Measurements from ENCODE around the gene SCAMP1.

GRCh38 chr5:78407458-78407857 is 47.0 kb downstream of the SCAMP1 start:
- TF ChIP-seq, protein P1, sequence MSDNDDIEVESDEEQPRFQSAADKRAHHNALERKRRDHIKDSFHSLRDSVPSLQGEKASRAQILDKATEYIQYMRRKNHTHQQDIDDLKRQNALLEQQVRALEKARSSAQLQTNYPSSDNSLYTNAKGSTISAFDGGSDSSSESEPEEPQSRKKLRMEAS (IDR thresholded peaks at IDR 0.05), result no peak
- no peak for TF ChIP-seq EP300 (IDR thresholded peaks at IDR 0.05; ENCODE audit: borderline replicate concordance in 1 of 2, low read depth in 2 of 2, low read length in 2 of 2)
- no peak for TF ChIP-seq CTCF (IDR thresholded peaks at IDR 0.05; ENCODE audit: control extremely low read depth in 1 of 3, insufficient read depth in 1 of 3, low read depth in 1 of 3, low read length in 3 of 3)
- TF ChIP-seq GABPA (IDR thresholded peaks at IDR 0.05; ENCODE audit: borderline replicate concordance, insufficient read depth, low read length), result no peak
- no peak for TF ChIP-seq POLR2A (IDR thresholded peaks at IDR 0.05; ENCODE audit: control extremely low read depth in 1 of 2, low read depth in 2 of 2, low read length in 2 of 2)
- no peak for TF ChIP-seq SIX5 (IDR thresholded peaks at IDR 0.05; ENCODE audit: low read depth, low read length)
- no peak for TF ChIP-seq SUZ12 (IDR thresholded peaks at IDR 0.05; ENCODE audit: low read length)
- no peak for TF ChIP-seq POLR2AphosphoS5 (IDR thresholded peaks at IDR 0.05; ENCODE audit: low read depth, low read length)
- TF ChIP-seq TAF1 (IDR thresholded peaks at IDR 0.05; ENCODE audit: low read depth, low read length), result no peak
- no peak for TF ChIP-seq RFX5 (IDR thresholded peaks at IDR 0.05; ENCODE audit: borderline replicate concordance, low read depth, low read length)
- TF ChIP-seq, protein P2, sequence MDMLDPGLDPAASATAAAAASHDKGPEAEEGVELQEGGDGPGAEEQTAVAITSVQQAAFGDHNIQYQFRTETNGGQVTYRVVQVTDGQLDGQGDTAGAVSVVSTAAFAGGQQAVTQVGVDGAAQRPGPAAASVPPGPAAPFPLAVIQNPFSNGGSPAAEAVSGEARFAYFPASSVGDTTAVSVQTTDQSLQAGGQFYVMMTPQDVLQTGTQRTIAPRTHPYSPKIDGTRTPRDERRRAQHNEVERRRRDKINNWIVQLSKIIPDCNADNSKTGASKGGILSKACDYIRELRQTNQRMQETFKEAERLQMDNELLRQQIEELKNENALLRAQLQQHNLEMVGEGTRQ (IDR thresholded peaks at IDR 0.05; ENCODE audit: low read length), result no peak
- no peak for TF ChIP-seq POU5F1 (IDR thresholded peaks at IDR 0.05; ENCODE audit: low read depth, low read length)
- TF ChIP-seq, protein P3, sequence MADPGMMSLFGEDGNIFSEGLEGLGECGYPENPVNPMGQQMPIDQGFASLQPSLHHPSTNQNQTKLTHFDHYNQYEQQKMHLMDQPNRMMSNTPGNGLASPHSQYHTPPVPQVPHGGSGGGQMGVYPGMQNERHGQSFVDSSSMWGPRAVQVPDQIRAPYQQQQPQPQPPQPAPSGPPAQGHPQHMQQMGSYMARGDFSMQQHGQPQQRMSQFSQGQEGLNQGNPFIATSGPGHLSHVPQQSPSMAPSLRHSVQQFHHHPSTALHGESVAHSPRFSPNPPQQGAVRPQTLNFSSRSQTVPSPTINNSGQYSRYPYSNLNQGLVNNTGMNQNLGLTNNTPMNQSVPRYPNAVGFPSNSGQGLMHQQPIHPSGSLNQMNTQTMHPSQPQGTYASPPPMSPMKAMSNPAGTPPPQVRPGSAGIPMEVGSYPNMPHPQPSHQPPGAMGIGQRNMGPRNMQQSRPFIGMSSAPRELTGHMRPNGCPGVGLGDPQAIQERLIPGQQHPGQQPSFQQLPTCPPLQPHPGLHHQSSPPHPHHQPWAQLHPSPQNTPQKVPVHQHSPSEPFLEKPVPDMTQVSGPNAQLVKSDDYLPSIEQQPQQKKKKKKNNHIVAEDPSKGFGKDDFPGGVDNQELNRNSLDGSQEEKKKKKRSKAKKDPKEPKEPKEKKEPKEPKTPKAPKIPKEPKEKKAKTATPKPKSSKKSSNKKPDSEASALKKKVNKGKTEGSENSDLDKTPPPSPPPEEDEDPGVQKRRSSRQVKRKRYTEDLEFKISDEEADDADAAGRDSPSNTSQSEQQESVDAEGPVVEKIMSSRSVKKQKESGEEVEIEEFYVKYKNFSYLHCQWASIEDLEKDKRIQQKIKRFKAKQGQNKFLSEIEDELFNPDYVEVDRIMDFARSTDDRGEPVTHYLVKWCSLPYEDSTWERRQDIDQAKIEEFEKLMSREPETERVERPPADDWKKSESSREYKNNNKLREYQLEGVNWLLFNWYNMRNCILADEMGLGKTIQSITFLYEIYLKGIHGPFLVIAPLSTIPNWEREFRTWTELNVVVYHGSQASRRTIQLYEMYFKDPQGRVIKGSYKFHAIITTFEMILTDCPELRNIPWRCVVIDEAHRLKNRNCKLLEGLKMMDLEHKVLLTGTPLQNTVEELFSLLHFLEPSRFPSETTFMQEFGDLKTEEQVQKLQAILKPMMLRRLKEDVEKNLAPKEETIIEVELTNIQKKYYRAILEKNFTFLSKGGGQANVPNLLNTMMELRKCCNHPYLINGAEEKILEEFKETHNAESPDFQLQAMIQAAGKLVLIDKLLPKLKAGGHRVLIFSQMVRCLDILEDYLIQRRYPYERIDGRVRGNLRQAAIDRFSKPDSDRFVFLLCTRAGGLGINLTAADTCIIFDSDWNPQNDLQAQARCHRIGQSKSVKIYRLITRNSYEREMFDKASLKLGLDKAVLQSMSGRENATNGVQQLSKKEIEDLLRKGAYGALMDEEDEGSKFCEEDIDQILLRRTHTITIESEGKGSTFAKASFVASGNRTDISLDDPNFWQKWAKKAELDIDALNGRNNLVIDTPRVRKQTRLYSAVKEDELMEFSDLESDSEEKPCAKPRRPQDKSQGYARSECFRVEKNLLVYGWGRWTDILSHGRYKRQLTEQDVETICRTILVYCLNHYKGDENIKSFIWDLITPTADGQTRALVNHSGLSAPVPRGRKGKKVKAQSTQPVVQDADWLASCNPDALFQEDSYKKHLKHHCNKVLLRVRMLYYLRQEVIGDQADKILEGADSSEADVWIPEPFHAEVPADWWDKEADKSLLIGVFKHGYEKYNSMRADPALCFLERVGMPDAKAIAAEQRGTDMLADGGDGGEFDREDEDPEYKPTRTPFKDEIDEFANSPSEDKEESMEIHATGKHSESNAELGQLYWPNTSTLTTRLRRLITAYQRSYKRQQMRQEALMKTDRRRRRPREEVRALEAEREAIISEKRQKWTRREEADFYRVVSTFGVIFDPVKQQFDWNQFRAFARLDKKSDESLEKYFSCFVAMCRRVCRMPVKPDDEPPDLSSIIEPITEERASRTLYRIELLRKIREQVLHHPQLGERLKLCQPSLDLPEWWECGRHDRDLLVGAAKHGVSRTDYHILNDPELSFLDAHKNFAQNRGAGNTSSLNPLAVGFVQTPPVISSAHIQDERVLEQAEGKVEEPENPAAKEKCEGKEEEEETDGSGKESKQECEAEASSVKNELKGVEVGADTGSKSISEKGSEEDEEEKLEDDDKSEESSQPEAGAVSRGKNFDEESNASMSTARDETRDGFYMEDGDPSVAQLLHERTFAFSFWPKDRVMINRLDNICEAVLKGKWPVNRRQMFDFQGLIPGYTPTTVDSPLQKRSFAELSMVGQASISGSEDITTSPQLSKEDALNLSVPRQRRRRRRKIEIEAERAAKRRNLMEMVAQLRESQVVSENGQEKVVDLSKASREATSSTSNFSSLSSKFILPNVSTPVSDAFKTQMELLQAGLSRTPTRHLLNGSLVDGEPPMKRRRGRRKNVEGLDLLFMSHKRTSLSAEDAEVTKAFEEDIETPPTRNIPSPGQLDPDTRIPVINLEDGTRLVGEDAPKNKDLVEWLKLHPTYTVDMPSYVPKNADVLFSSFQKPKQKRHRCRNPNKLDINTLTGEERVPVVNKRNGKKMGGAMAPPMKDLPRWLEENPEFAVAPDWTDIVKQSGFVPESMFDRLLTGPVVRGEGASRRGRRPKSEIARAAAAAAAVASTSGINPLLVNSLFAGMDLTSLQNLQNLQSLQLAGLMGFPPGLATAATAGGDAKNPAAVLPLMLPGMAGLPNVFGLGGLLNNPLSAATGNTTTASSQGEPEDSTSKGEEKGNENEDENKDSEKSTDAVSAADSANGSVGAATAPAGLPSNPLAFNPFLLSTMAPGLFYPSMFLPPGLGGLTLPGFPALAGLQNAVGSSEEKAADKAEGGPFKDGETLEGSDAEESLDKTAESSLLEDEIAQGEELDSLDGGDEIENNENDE (IDR thresholded peaks at IDR 0.05; ENCODE audit: insufficient replicate concordance, low read length), result no peak
